ENCODE data around the gene ZNF423.

The ZNF423 gene

GRCh38 chr16:49748322-49748721 lies 107.6 kb downstream of the ZNF423 start:
- Histone ChIP-seq H3K27me3 (ENCODE audit: control insufficient read depth, insufficient read depth, low read length) (no peaks in the 10 kb centered on the region), H3K27ac (no peak overlapping the region), H3K36me3 (ENCODE audit: control insufficient read depth, insufficient read depth, low read length) (no peaks in the 10 kb centered on the region), H3K9me3 (ENCODE audit: control insufficient read depth, low read length) (no peaks in the 10 kb centered on the region), H3K4me2 (ENCODE audit: low read length) (no peak overlapping the region), H2AFZ (no peak overlapping the region), H3K9ac (no peak overlapping the region), H3K4me1 (no peaks in the 10 kb centered on the region), H3K4me3 (ENCODE audit: low read depth, low read length) (no peak overlapping the region), H3K79me2 (peaks cover 2% of the 10 kb centered on the region)
- TF ChIP-seq CTCF (IDR thresholded peaks at IDR 0.05): no peak

- Histone ChIP-seq H2AFZ (no peak overlapping the region), H3K9me3 (ENCODE audit: control insufficient read depth, low read length) (no peaks in the 10 kb centered on the region), H3K4me2 (ENCODE audit: low read length) (no peak overlapping the region), H3K27ac (no peak overlapping the region), H3K36me3 (ENCODE audit: control insufficient read depth, insufficient read depth, low read length) (no peaks in the 10 kb centered on the region), H3K4me1 (no peaks in the 10 kb centered on the region), H3K4me3 (ENCODE audit: low read depth, low read length) (no peak overlapping the region), H3K9ac (no peak overlapping the region), H3K79me2 (peaks cover 2% of the 10 kb centered on the region), H3K27me3 (ENCODE audit: control insufficient read depth, insufficient read depth, low read length) (no peaks in the 10 kb centered on the region)
- TF ChIP-seq CTCF (IDR thresholded peaks at IDR 0.05): no peak
Observed at GRCh38 chr16:49747654-49748053, 108.3 kb downstream of the ZNF423 start.

GRCh38 chr16:49746545-49746944 lies 109.4 kb downstream of the ZNF423 start:
- TF ChIP-seq CTCF (IDR thresholded peaks at IDR 0.05): no peak
- Histone ChIP-seq H3K9ac (no peak overlapping the region), H3K4me3 (ENCODE audit: low read depth, low read length) (no peak overlapping the region), H3K79me2 (peaks cover 2% of the 10 kb centered on the region), H3K4me1 (no peaks in the 10 kb centered on the region), H3K4me2 (ENCODE audit: low read length) (no peak overlapping the region), H3K36me3 (ENCODE audit: control insufficient read depth, insufficient read depth, low read length) (no peaks in the 10 kb centered on the region), H2AFZ (no peak overlapping the region), H3K27ac (no peak overlapping the region), H3K9me3 (ENCODE audit: control insufficient read depth, low read length) (no peaks in the 10 kb centered on the region), H3K27me3 (ENCODE audit: control insufficient read depth, insufficient read depth, low read length) (no peaks in the 10 kb centered on the region)

GRCh38 chr16:49745311-49745747 lies 110.6 kb downstream of the ZNF423 start:
- Histone ChIP-seq H3K9me3 (ENCODE audit: control insufficient read depth, low read length) (no peaks in the 10 kb centered on the region), H3K4me1 (no peaks in the 10 kb centered on the region), H3K27ac (no peak overlapping the region), H3K27me3 (ENCODE audit: control insufficient read depth, insufficient read depth, low read length) (no peaks in the 10 kb centered on the region), H3K4me3 (ENCODE audit: low read depth, low read length) (no peak overlapping the region), H2AFZ (no peak overlapping the region), H3K79me2 (peaks cover 2% of the 10 kb centered on the region), H3K9ac (no peak overlapping the region), H3K36me3 (ENCODE audit: control insufficient read depth, insufficient read depth, low read length) (no peaks in the 10 kb centered on the region), H3K4me2 (ENCODE audit: low read length) (no peak overlapping the region)
- no peak for TF ChIP-seq CTCF (IDR thresholded peaks at IDR 0.05)
